HG03342 (cell line): ENCODE measurements around the gene MPI.
"Not testable (repeated sequence)": the region's sequence is repeated elsewhere in the genome, so short reads cannot be mapped to it uniquely, and the experiment has no call there.

Experiments used
- ATAC-seq: cut with Tn5 transposase; IDR thresholded peaks from one replicate; pipeline ENCODE4 v1.9.1; 2021; ENCODE audit warnings: mild to moderate bottlenecking, moderate library complexity; ENCODE audit not compliant: unreplicated experiment

MPI gene

GRCh38 chr15:74928771-74929198 is 38.9 kb downstream of the MPI start:
- ATAC-seq = no peak

- ATAC-seq = no peak
These were observed 43.7 kb downstream of the MPI start for GRCh38 chr15:74933573-74933972.

GRCh38 chr15:74935193-74935592 is 45.4 kb downstream of the MPI start:
- ATAC-seq = not testable (repeated sequence)

GRCh38 chr15:74937272-74937589 is 47.4 kb downstream of the MPI start:
- ATAC-seq = no peak

- ATAC-seq = peak; percentile 88
These were observed 47.9 kb downstream of the MPI start, which contains the start of gene COX5A for GRCh38 chr15:74937590-74938371. COX5A (minus strand) TSS chr15:74938073; CDS start chr15:74938014, 59 bp downstream.

- no peak for ATAC-seq
These were observed 60.5 kb downstream of the MPI start for GRCh38 chr15:74950078-74950908.

- ATAC-seq = no peak
These were observed 61.2 kb downstream of the MPI start for GRCh38 chr15:74951006-74951405.
